GM23338 (cell line): ENCODE results near the gene CCDC181. TPM values are rescaled to one million over a fixed set of nuclear protein-coding genes. Genes with fewer than 3 reads are reported as not detected.

Source experiments
- ATAC-seq: fragments of 200-7000 bp; cut with Tn5 transposase; 3 replicates; pipeline ENCODE4 v1.9.1; 2020
- DNase-seq: peaks from one replicate; pipeline ENCODE4 v3.0.0-alpha.2; 2015; ENCODE audit warnings: low spot score
- H2AFZ ChIP-seq: fragments of 200-600 bp; sonication (generic); 2 replicates; pipeline ENCODE4 v1.8.0; 2016; ENCODE audit warnings: antibody characterized with exemption, mild to moderate bottlenecking, moderate library complexity
- H3F3A ChIP-seq: fragments of 200-600 bp; sonication (generic); replicated peaks from 2 replicates; pipeline ENCODE4 v1.8.0; 2017; ENCODE audit warnings: antibody characterized with exemption, mixed run types, low read depth
- H3K27ac ChIP-seq: fragments of 200-600 bp; sonication (generic); 2 replicates; pipeline ENCODE4 v1.6.1; 2016; ENCODE audit warnings: low read depth
- H3K27me3 ChIP-seq: fragments of 200-600 bp; sonication (generic); 2 replicates; pipeline ENCODE4 v1.8.0; 2016; ENCODE audit warnings: mild to moderate bottlenecking, mixed run types, moderate library complexity; ENCODE audit not compliant: insufficient read depth
- H3K36me3 ChIP-seq: fragments of 200-600 bp; sonication (generic); 2 replicates; pipeline ENCODE4 v1.8.0; 2016; ENCODE audit warnings: mild to moderate bottlenecking; ENCODE audit not compliant: insufficient read depth
- H3K4me1 ChIP-seq: fragments of 200-600 bp; sonication (generic); 2 replicates; pipeline ENCODE4 v1.8.0; 2016; ENCODE audit warnings: mild to moderate bottlenecking, moderate library complexity; ENCODE audit not compliant: insufficient read depth
- H3K4me2 ChIP-seq: fragments of 200-600 bp; sonication (generic); 2 replicates; pipeline ENCODE4 v1.7.1; 2017; ENCODE audit warnings: mixed run types
- H3K4me3 ChIP-seq: fragments of 200-600 bp; sonication (generic); 2 replicates; pipeline ENCODE4 v1.6.1; 2016; ENCODE audit warnings: mixed run types
- H3K79me2 ChIP-seq: fragments of 200-600 bp; sonication (generic); replicated peaks from 2 replicates; pipeline ENCODE4 v1.8.0; 2017; ENCODE audit warnings: mild to moderate bottlenecking; ENCODE audit not compliant: insufficient read depth
- H3K9me2 ChIP-seq: fragments of 200-600 bp; sonication (generic); 2 replicates; pipeline ENCODE4 v1.8.0; 2017; ENCODE audit not compliant: insufficient read depth
- H4K20me1 ChIP-seq: fragments of 200-600 bp; sonication (generic); replicated peaks from 2 replicates; pipeline ENCODE4 v1.8.0; 2017; ENCODE audit warnings: mild to moderate bottlenecking; ENCODE audit not compliant: insufficient read depth
- H3K27ac Mint-ChIP-seq: 2 replicates; pipeline ENCODE4 v1.8.0; 2020; ENCODE audit warnings: inconsistent platforms, mild to moderate bottlenecking, moderate library complexity, mixed read lengths
- H3K27me3 Mint-ChIP-seq: 3 replicates; pipeline ENCODE4 v1.8.0; 2022; ENCODE audit warnings: low read depth, mild to moderate bottlenecking, moderate library complexity, mixed read lengths, inconsistent platforms; ENCODE audit not compliant: insufficient read depth, poor library complexity
- H3K36me3 Mint-ChIP-seq: 3 replicates; pipeline ENCODE4 v1.8.0; 2021; ENCODE audit warnings: low read depth, mild to moderate bottlenecking, inconsistent platforms, moderate library complexity, mixed read lengths
- H3K4me1 Mint-ChIP-seq: 3 replicates; pipeline ENCODE4 v1.8.0; 2020; ENCODE audit warnings: mild to moderate bottlenecking, inconsistent platforms, mixed read lengths
- H3K4me3 Mint-ChIP-seq: 3 replicates; pipeline ENCODE4 v1.8.0; 2021; ENCODE audit warnings: moderate library complexity, mild to moderate bottlenecking, inconsistent platforms, mixed read lengths
- H3K9me3 Mint-ChIP-seq: 3 replicates; pipeline ENCODE4 v1.8.0; 2020; ENCODE audit warnings: moderate library complexity, mild to moderate bottlenecking, inconsistent platforms, mixed read lengths
- CREB1 ChIP-seq: fragments of 250-450 bp; sonication (Bioruptor Pico); IDR thresholded peaks from 2 replicates; pipeline ENCODE4 v1.5.0; 2020; ENCODE audit warnings: low read depth, mild to moderate bottlenecking, moderate library complexity
- EZH2 ChIP-seq: fragments of 200-600 bp; sonication (generic); IDR thresholded peaks from one replicate; pipeline ENCODE4 v1.8.0; 2017; ENCODE audit warnings: antibody characterized with exemption, mild to moderate bottlenecking, low read depth; ENCODE audit not compliant: unreplicated experiment
- EZH2phosphoT487 ChIP-seq: fragments of 200-600 bp; sonication (generic); IDR thresholded peaks from one replicate; pipeline ENCODE4 v1.8.1; 2018; ENCODE audit warnings: antibody characterized with exemption; ENCODE audit not compliant: unreplicated experiment
- JUNB ChIP-seq: IDR thresholded peaks from one replicate; pipeline ENCODE4 v1.6.1; 2016; ENCODE audit warnings: antibody characterized with exemption; ENCODE audit not compliant: unreplicated experiment
- NANOG ChIP-seq: IDR thresholded peaks from 2 replicates; pipeline ENCODE4 v1.6.1; 2016; ENCODE audit warnings: antibody characterized with exemption, borderline replicate concordance
- POLR2AphosphoS5 ChIP-seq: IDR thresholded peaks from 2 replicates; pipeline ENCODE4 v1.6.1; 2016; ENCODE audit warnings: antibody characterized with exemption, low read depth
- STAT1 ChIP-seq: IDR thresholded peaks from one replicate; pipeline ENCODE4 v1.6.1; 2016; ENCODE audit warnings: antibody characterized with exemption; ENCODE audit not compliant: unreplicated experiment
- ZNF114 ChIP-seq: fragments of 250-450 bp; sonication (Bioruptor Pico); IDR thresholded peaks from 2 replicates; pipeline ENCODE4 v1.5.0; 2020; ENCODE audit warnings: mild to moderate bottlenecking, moderate library complexity
- ZNF331 ChIP-seq: fragments of 250-450 bp; sonication (Bioruptor Pico); IDR thresholded peaks from 2 replicates; pipeline ENCODE4 v1.5.0; 2020; ENCODE audit warnings: low read depth, mild to moderate bottlenecking, moderate library complexity
- polyA plus RNA-seq: library from polyadenylated mRNA; unstranded; fragments of >200 nt; fragmentation: Nextera tagmentation; extraction: Ambion mirVana; gene quantifications from 2 replicates; pipeline ENCODE4 v1.2.1, GENCODE V29; 2016
- total RNA-seq: library from RNA; depleted of rRNA; stranded (reverse); fragments of >200 nt; shearing (Covaris generic); gene quantifications from 2 replicates; pipeline ENCODE4 v1.2.3, GENCODE V29; 2014
- TF ChIP-seq, protein P1 (sequence below), 2 experiments: fragments of 200-600 bp in 1 of 2; sonication (generic) in 1 of 2; conservative IDR thresholded peaks; 2 replicates each; pipeline versions ENCODE4 v1.5.1 to v1.6.1; 2016 to 2017; ENCODE audit warnings: antibody characterized with exemption in 2 of 2, low read depth in 2 of 2, mild to moderate bottlenecking in 2 of 2, moderate library complexity in 1 of 2
- TF ChIP-seq, protein P2 (sequence below): IDR thresholded peaks from 2 replicates; pipeline ENCODE4 v1.6.1; 2016; ENCODE audit warnings: antibody characterized with exemption
- TF ChIP-seq, protein P3 (sequence below): fragments of 250-450 bp; sonication (Bioruptor Pico); IDR thresholded peaks from 2 replicates; pipeline ENCODE4 v1.5.0; 2020; ENCODE audit warnings: mild to moderate bottlenecking, moderate library complexity
- TF ChIP-seq, protein P4 (sequence below): IDR thresholded peaks from one replicate; pipeline ENCODE4 v1.6.1; 2018; ENCODE audit warnings: antibody characterized with exemption; ENCODE audit not compliant: unreplicated experiment

The CCDC181 gene
- total and polyA plus RNA-seq, 2 experiments from 2014 or later, result 3.4 to 9.0 TPM

DNA sequence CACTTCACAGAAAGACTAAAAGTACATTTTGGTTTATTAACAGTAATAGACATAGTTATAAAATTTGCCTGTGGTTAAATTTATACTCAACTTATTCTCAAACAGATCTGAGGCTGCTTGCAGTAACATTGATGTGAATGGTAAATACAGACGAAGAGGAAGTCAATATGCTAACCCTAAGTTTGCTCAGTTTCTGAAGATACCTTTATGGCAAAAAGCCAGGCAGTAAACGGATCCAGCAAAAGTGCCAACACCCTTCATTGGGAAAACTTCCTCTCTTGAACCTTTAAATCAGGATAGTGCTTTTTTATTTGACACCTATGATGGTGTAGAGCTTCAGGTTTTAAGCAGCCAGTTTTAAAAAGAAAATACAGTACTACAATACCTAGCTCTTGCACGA is 16.6 kb upstream of the CCDC181 start:
- no peaks in the 10 kb centered on the region for H3K79me2 ChIP-seq
- Mint-ChIP-seq H3K27me3 (peaks cover 3% of the 10 kb centered on the region), H3K4me1 (no peaks in the 10 kb centered on the region), H3K9me3 (peaks cover 4% of the 10 kb centered on the region), H3K4me3 (no peak overlapping the region), H3K27ac (no peak overlapping the region), H3K36me3 (no peaks in the 10 kb centered on the region)
- no peak overlapping the region for H3K4me2 ChIP-seq
- no peaks in the 10 kb centered on the region for H3K27me3 ChIP-seq
- TF ChIP-seq CREB1 (CRISPR knock-in tag), result no peak
- TF ChIP-seq, protein P1, sequence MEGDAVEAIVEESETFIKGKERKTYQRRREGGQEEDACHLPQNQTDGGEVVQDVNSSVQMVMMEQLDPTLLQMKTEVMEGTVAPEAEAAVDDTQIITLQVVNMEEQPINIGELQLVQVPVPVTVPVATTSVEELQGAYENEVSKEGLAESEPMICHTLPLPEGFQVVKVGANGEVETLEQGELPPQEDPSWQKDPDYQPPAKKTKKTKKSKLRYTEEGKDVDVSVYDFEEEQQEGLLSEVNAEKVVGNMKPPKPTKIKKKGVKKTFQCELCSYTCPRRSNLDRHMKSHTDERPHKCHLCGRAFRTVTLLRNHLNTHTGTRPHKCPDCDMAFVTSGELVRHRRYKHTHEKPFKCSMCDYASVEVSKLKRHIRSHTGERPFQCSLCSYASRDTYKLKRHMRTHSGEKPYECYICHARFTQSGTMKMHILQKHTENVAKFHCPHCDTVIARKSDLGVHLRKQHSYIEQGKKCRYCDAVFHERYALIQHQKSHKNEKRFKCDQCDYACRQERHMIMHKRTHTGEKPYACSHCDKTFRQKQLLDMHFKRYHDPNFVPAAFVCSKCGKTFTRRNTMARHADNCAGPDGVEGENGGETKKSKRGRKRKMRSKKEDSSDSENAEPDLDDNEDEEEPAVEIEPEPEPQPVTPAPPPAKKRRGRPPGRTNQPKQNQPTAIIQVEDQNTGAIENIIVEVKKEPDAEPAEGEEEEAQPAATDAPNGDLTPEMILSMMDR (conservative IDR thresholded peaks at IDR 0.05; ENCODE audit: low read depth in 2 of 2), result no peak
- no peak for TF ChIP-seq STAT1
- TF ChIP-seq NANOG, result no peak
- no peak for TF ChIP-seq ZNF331
- no peak for TF ChIP-seq EZH2
- TF ChIP-seq, protein P2, sequence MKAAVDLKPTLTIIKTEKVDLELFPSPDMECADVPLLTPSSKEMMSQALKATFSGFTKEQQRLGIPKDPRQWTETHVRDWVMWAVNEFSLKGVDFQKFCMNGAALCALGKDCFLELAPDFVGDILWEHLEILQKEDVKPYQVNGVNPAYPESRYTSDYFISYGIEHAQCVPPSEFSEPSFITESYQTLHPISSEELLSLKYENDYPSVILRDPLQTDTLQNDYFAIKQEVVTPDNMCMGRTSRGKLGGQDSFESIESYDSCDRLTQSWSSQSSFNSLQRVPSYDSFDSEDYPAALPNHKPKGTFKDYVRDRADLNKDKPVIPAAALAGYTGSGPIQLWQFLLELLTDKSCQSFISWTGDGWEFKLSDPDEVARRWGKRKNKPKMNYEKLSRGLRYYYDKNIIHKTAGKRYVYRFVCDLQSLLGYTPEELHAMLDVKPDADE, result no peak
- no peak for TF ChIP-seq POLR2AphosphoS5
- TF ChIP-seq, protein P3, sequence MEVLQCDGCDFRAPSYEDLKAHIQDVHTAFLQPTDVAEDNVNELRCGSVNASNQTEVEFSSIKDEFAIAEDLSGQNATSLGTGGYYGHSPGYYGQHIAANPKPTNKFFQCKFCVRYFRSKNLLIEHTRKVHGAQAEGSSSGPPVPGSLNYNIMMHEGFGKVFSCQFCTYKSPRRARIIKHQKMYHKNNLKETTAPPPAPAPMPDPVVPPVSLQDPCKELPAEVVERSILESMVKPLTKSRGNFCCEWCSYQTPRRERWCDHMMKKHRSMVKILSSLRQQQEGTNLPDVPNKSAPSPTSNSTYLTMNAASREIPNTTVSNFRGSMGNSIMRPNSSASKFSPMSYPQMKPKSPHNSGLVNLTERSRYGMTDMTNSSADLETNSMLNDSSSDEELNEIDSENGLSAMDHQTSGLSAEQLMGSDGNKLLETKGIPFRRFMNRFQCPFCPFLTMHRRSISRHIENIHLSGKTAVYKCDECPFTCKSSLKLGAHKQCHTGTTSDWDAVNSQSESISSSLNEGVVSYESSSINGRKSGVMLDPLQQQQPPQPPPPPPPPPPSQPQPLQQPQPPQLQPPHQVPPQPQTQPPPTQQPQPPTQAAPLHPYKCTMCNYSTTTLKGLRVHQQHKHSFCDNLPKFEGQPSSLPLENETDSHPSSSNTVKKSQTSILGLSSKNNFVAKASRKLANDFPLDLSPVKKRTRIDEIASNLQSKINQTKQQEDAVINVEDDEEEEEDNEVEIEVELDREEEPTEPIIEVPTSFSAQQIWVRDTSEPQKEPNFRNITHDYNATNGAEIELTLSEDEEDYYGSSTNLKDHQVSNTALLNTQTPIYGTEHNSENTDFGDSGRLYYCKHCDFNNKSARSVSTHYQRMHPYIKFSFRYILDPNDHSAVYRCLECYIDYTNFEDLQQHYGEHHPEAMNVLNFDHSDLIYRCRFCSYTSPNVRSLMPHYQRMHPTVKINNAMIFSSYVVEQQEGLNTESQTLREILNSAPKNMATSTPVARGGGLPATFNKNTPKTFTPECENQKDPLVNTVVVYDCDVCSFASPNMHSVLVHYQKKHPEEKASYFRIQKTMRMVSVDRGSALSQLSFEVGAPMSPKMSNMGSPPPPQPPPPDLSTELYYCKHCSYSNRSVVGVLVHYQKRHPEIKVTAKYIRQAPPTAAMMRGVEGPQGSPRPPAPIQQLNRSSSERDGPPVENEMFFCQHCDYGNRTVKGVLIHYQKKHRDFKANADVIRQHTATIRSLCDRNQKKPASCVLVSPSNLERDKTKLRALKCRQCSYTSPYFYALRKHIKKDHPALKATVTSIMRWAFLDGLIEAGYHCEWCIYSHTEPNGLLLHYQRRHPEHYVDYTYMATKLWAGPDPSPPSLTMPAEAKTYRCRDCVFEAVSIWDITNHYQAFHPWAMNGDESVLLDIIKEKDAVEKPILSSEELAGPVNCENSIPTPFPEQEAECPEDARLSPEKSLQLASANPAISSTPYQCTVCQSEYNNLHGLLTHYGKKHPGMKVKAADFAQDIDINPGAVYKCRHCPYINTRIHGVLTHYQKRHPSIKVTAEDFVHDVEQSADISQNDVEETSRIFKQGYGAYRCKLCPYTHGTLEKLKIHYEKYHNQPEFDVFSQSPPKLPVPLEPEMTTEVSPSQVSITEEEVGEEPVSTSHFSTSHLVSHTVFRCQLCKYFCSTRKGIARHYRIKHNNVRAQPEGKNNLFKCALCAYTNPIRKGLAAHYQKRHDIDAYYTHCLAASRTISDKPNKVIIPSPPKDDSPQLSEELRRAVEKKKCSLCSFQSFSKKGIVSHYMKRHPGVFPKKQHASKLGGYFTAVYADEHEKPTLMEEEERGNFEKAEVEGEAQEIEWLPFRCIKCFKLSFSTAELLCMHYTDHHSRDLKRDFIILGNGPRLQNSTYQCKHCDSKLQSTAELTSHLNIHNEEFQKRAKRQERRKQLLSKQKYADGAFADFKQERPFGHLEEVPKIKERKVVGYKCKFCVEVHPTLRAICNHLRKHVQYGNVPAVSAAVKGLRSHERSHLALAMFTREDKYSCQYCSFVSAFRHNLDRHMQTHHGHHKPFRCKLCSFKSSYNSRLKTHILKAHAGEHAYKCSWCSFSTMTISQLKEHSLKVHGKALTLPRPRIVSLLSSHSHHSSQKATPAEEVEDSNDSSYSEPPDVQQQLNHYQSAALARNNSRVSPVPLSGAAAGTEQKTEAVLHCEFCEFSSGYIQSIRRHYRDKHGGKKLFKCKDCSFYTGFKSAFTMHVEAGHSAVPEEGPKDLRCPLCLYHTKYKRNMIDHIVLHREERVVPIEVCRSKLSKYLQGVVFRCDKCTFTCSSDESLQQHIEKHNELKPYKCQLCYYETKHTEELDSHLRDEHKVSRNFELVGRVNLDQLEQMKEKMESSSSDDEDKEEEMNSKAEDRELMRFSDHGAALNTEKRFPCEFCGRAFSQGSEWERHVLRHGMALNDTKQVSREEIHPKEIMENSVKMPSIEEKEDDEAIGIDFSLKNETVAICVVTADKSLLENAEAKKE, result no peak
- no peak for TF ChIP-seq ZNF114 (CRISPR knock-in tag)
- TF ChIP-seq, protein P4, sequence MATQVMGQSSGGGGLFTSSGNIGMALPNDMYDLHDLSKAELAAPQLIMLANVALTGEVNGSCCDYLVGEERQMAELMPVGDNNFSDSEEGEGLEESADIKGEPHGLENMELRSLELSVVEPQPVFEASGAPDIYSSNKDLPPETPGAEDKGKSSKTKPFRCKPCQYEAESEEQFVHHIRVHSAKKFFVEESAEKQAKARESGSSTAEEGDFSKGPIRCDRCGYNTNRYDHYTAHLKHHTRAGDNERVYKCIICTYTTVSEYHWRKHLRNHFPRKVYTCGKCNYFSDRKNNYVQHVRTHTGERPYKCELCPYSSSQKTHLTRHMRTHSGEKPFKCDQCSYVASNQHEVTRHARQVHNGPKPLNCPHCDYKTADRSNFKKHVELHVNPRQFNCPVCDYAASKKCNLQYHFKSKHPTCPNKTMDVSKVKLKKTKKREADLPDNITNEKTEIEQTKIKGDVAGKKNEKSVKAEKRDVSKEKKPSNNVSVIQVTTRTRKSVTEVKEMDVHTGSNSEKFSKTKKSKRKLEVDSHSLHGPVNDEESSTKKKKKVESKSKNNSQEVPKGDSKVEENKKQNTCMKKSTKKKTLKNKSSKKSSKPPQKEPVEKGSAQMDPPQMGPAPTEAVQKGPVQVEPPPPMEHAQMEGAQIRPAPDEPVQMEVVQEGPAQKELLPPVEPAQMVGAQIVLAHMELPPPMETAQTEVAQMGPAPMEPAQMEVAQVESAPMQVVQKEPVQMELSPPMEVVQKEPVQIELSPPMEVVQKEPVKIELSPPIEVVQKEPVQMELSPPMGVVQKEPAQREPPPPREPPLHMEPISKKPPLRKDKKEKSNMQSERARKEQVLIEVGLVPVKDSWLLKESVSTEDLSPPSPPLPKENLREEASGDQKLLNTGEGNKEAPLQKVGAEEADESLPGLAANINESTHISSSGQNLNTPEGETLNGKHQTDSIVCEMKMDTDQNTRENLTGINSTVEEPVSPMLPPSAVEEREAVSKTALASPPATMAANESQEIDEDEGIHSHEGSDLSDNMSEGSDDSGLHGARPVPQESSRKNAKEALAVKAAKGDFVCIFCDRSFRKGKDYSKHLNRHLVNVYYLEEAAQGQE, result no peak
- TF ChIP-seq EZH2phosphoT487, result no peak
- TF ChIP-seq JUNB, result no peak
- ATAC-seq (no peak), DNase-seq (no peak)
- no peaks in the 10 kb centered on the region for H3K36me3 ChIP-seq
- H3K9me2 ChIP-seq, result no peaks in the 10 kb centered on the region
- H3K4me1 ChIP-seq, result no peaks in the 10 kb centered on the region
- no peak overlapping the region for H2AFZ ChIP-seq
- no peaks in the 10 kb centered on the region for H4K20me1 ChIP-seq
- H3K27ac ChIP-seq, result no peak overlapping the region
- no peaks in the 10 kb centered on the region for H3F3A ChIP-seq
- no peak overlapping the region for H3K4me3 ChIP-seq
